Activated naive CD4-positive, alpha-beta T cell treated with anti-CD3 and anti-CD28 coated beads for 36 hours (primary cell): ENCODE results near the gene ALPP. TPM values are rescaled to one million over a fixed set of nuclear protein-coding genes. Genes with fewer than 3 reads are reported as not detected.
"Not testable (repeated sequence)": the region's sequence is repeated elsewhere in the genome, so short reads cannot be mapped to it uniquely, and the experiment has no call there.

Experiments used
- CTCF ChIA-PET: fragments of 350-600 bp; sonication (Branson Sonifier 250); formaldehyde crosslinking; loops from one replicate; lab custom pipeline; 2021; ENCODE audit warnings: antibody characterized with exemption; lab: Charles Lee
- DNase-seq: peaks from one replicate; pipeline ENCODE4 v3.0.0-alpha.2; 2020
- H3K27ac Mint-ChIP-seq: one replicate; pipeline ENCODE4 v1.8.0; 2021; ENCODE audit warnings: mild to moderate bottlenecking, mixed read lengths
- H3K27me3 Mint-ChIP-seq: one replicate; pipeline ENCODE4 v1.8.0; 2021; ENCODE audit warnings: low read depth, mixed read lengths
- H3K36me3 Mint-ChIP-seq: one replicate; pipeline ENCODE4 v1.8.0; 2021; ENCODE audit warnings: low read depth, mixed read lengths
- H3K4me1 Mint-ChIP-seq: one replicate; pipeline ENCODE4 v1.8.0; 2021; ENCODE audit warnings: low read depth, mixed read lengths
- H3K4me3 Mint-ChIP-seq: one replicate; pipeline ENCODE4 v1.8.0; 2021; ENCODE audit warnings: mild to moderate bottlenecking, moderate library complexity, mixed read lengths
- H3K9me3 Mint-ChIP-seq: one replicate; pipeline ENCODE4 v1.8.0; 2021; ENCODE audit warnings: mixed read lengths
- intact Hi-C: fragments of 100-400 bp; cut with micrococcal nuclease; formaldehyde crosslinking; loops from one replicate; pipeline ENCODE4 v1.15.1; 2023
- total RNA-seq, 2 experiments: library from RNA; stranded (reverse); gene quantifications; one replicate each; pipeline ENCODE4 v1.2.3, GENCODE V29; 2021

The ALPP gene
- total RNA-seq, 2 experiments from 2014 or later, result not detected

DNA sequence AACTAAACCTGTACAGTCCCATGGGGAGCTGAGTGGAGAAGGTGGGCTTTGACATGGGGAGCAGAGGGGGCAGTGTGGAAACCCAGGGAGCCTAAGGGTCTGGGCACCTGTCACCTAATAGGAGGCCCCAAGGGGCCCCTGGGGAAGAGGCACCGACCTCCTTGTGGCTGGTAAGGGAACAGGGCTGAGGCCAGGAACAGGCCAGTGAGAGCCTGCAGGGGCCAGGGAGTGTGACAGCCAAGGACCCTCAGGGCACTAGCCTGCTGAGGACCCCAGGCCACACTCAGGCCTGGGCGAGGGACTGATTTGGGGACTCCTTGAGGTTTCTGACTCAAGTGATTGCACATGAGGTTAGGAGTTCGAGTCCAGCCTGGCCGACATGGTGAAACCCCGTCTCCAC, 24.5 kb upstream of the ALPP start:
- intact Hi-C loops, result no loop called here
- Mint-ChIP-seq H3K4me1 (peaks cover 9% of the 10 kb centered on the region), H3K4me3 (no peak overlapping the region), H3K9me3 (peaks cover 2% of the 10 kb centered on the region), H3K27me3 (peaks cover 15% of the 10 kb centered on the region), H3K27ac (no peak overlapping the region), H3K36me3 (no peaks in the 10 kb centered on the region)
- peak; percentile 1 for DNase-seq
- CTCF ChIA-PET, result interaction anchor here (0.8 kb wide), 1 partner anchor 454 kb away, joined by 4 read pairs; no protein-coding TSS in a partner anchor

DNA sequence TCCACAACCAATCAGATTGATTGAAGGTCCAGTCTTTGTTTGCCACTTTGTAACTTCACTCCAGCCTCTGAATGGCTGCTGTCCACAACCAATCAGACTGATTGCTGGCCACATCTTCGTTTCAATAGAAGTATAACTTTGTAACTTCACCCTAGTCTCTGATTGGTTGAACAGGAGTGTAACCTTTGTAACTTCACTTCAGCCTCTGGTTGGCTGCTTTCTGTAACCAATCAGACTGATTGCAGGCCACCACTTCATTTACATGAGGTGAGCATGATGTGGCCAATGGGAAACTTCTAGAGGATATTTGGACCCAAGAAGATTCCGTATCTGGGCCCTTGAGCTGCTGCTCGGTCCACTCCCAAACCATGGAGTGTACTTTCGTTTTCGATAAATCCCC, 16.9 kb upstream of the ALPP start:
- no peak for DNase-seq
- H3K36me3 Mint-ChIP-seq, result no peaks in the 10 kb centered on the region
- H3K4me1 Mint-ChIP-seq, result peaks cover 24% of the 10 kb centered on the region
- H3K27ac Mint-ChIP-seq, result no peak overlapping the region
- H3K9me3 Mint-ChIP-seq, result peaks cover 2% of the 10 kb centered on the region
- no peaks in the 10 kb centered on the region for H3K27me3 Mint-ChIP-seq
- H3K4me3 Mint-ChIP-seq, result no peak overlapping the region
- CTCF ChIA-PET, result interaction anchor here (3.0 kb wide), 1 partner anchor 83 kb away, joined by 10 read pairs; no protein-coding TSS in a partner anchor
- intact Hi-C loops, result no loop called here

DNA sequence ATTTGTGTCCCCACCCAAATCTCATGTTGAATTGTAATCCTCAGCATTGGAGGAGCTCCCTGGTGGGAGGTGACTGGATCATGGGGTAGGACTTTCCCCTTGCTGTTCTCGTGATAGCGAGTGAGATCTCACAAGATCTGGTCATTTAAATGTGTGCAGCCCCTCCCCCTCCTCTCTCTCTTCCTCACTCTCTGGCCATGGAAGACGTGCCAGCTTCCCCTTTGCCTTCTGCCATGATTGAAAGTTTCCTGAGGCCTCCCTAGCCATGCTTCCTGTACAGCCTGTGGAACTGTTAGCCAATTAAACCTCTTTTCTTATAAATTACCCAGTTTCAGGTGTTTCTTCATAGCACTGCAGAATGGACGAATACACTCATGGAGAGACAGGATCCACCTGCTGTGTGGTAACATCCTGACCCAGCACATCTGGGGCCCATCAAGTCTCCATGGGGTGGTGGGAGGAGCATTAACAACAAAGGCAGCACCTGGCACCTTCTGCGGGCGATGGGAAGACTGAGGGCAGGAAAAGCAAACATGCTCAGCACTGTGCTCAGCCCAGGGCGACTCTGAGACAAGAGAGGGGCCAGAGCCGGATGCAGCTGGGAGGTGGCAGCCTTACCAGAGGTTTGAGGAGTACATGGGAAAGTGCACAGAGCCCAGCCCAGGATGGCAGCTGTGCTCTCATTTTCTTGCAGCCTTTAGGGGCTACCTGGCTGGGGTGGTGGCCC, 16.2 kb upstream of the ALPP start:
- CTCF ChIA-PET, result interaction anchor here (1.1 to 3.0 kb wide), 3 partner anchors 10 to 462 kb away, joined by 3 to 10 read pairs (median 5); no protein-coding TSS in a partner anchor
- no peak for DNase-seq
- intact Hi-C loops, result no loop called here
- no peaks in the 10 kb centered on the region for H3K9me3 Mint-ChIP-seq
- no peaks in the 10 kb centered on the region for H3K27me3 Mint-ChIP-seq
- H3K36me3 Mint-ChIP-seq, result no peaks in the 10 kb centered on the region
- peaks cover 24% of the 10 kb centered on the region for H3K4me1 Mint-ChIP-seq
- no peak overlapping the region for H3K27ac Mint-ChIP-seq
- no peak overlapping the region for H3K4me3 Mint-ChIP-seq

DNA sequence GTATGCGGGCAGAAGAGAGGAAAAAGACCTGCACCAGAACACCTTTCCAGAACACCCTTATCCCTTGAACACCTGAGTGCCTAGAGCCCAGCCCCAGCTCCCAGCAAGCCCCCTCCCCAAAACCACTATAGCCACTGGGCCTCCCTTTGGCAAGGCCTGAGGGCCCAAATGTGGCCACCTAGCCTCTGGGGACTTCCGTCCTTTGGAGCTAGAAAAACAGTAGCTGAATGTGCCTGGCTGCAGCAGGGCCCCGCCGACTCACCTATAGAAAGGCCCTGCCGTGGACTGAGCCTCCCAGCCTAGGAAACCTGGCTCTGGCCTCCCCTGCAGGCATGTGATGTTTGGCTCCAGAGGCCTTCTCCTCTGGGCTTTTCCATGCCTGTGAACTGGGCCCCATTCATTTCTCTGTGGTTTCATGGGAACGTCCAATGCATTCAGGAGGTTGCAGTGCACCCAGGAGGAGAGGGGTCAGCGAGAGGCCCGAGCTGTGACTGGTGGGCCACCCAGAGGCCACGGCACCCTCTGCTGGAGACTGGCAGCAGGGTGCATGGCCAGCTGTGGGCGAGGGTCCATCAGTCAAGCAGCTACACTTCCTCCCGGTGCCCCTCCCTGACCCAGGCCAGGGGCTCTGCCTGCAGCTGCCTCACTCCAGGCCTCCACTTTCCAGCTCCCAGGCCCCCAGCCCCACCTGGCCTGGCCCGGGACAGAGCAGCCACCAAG, 15.3 kb upstream of the ALPP start:
- CTCF ChIA-PET, result interaction anchor here (0.5 to 3.0 kb wide), 6 partner anchors 10 to 462 kb away, joined by 3 to 10 read pairs (median 3); no protein-coding TSS in a partner anchor

DNA sequence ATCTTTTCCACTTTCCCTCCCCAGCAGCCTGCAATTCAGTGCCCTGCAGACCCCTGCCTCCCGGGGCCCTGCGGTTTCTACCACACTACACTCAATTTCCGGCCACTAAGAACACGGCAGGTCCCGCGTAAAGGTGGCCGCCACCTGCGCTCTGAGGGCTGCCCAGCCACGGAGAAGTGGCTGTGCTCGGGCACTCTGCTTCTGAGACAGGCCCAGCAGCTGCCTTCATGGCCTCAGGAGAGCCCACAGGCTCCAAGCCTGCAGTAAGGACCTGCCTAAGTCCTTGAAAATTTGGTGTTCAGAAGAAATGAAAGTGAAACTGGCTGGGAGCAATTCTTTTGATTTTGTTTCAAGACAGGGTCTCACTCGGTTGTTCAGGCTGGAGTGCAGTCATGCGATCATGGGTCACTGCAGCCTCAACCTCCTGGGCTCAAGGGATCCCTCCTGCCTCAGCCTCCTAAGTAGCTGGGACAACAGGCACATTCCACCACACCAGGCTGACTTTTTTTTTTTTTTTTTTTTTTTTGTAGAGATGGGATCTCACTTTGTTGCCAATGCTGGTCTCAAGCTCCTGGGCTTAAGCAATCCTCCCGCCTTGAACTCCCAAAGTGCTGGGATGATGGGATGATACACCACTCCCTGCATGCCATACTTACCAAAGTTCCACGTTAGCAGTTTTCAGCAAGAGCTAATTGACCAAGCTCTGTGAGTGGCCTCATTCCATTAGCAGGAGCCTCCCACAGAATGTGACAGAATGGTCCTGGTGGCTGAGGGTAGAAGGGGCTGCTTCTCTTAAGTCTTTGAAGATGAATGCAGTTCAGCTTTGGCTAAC, 14.6 kb upstream of the ALPP start:
- intact Hi-C loops, result no loop called here
- CTCF ChIA-PET, result interaction anchor here (0.6 to 3.0 kb wide), 7 partner anchors 9 to 463 kb away, joined by 3 to 10 read pairs (median 3); no protein-coding TSS in a partner anchor
- no peaks in the 10 kb centered on the region for H3K9me3 Mint-ChIP-seq
- peaks cover 24% of the 10 kb centered on the region for H3K4me1 Mint-ChIP-seq
- H3K4me3 Mint-ChIP-seq, result peak overlapping the region; percentile 63
- H3K27ac Mint-ChIP-seq, result peak overlapping the region; percentile 53
- no peaks in the 10 kb centered on the region for H3K27me3 Mint-ChIP-seq
- H3K36me3 Mint-ChIP-seq, result no peaks in the 10 kb centered on the region
- DNase-seq, result peak; percentile 47

More for the DNA sequence above, 15.3 kb upstream of the ALPP start:
- H3K27me3 Mint-ChIP-seq, intact Hi-C loops, H3K9me3 Mint-ChIP-seq, DNase-seq, H3K36me3 Mint-ChIP-seq: not testable (repeated sequence)
- Mint-ChIP-seq H3K4me1 (peaks cover 24% of the 10 kb centered on the region), H3K27ac (peak overlapping the region; percentile 53), H3K4me3 (peak overlapping the region; percentile 63)

DNA sequence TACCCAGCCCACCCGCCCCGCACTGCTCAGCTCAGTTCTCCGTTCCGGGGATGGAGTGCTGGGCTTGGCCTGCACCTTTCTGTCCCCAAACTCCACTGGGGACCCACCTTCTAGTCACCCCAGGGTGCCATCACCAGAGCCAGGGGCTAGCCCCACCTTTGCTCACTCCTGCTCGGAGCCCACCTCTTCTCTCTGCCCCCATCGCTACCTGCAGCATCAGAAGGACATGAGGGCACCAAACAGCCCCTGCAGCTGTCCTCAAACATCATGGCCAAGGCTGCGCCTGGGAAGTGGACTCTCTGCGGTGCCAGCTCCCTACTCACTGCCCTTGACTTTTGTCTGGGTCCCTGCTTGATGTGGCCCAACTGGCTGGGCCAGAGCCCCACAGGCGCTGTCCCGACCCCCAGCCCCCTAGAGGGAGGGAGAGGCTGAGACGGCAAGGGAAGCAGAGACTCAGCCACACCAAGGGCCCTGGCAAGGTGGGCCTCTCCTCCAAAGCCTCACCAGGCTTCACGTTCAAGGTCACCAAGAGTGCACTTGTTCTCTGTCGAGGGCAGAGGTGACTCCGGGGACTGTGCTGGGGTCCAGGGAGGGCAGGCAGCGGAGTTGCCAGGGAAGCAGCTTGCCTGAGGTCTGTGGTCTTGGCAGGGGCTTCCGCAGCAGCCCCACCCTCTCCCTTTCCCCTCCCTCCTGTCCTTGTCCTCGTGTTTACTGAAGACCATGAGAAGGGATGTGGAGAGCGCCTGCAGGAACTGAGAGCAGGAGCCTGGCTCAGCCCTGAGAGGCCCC, 13.6 kb upstream of the ALPP start:
- intact Hi-C loops, H3K9me3 Mint-ChIP-seq, H3K27me3 Mint-ChIP-seq, H3K27ac Mint-ChIP-seq, H3K36me3 Mint-ChIP-seq, H3K4me3 Mint-ChIP-seq: not testable (repeated sequence)
- DNase-seq, result peak; percentile 4
- H3K4me1 Mint-ChIP-seq, result peaks cover 24% of the 10 kb centered on the region
- CTCF ChIA-PET, result interaction anchor here (0.6 to 3.0 kb wide), 4 partner anchors 30 to 464 kb away, joined by 3 to 10 read pairs (median 3); no protein-coding TSS in a partner anchor

DNA sequence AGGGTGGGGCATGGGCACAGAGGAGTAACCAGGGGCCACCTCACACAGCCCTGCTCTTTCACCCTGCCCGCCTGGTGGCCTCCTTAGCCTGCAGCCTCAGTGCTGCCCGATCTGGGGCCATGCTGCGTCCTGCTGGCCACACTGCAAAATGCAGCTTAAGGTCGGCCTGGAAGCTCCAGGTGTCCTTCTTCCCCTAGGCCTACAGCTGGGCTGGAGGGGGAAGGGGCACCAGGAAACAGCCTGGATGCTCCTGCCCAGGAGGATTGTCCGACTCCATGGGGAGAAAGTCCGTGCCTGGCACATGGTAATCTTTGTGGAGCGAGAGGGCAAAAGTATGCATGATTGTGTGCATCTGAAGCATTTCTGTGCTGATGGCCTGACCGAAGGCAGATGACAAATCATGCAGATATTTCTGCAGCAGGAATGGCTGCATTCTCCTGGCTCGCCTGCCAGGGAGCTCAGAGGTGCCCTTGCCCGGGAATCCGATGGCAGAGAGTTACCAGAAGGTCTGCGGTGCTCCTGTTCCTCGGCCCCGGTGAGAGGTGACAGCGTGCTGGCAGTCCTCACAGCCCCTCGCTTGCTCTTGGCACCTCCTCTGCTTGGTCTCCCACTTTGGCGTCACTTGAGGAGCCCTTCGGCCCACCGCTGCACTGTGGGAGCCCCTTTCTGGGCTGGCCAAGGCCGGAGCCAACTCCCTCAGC, 12.8 kb upstream of the ALPP start:
- H3K27ac Mint-ChIP-seq, result no peak overlapping the region
- intact Hi-C loops, result no loop called here
- CTCF ChIA-PET, result interaction anchor here (1.4 kb wide), 1 partner anchor 25 kb away, joined by 4 read pairs; no protein-coding TSS in a partner anchor
- H3K9me3 Mint-ChIP-seq, result no peaks in the 10 kb centered on the region
- no peaks in the 10 kb centered on the region for H3K36me3 Mint-ChIP-seq
- peak; percentile 23 for DNase-seq
- no peak overlapping the region for H3K4me3 Mint-ChIP-seq
- H3K4me1 Mint-ChIP-seq, result peaks cover 24% of the 10 kb centered on the region
- H3K27me3 Mint-ChIP-seq, result no peaks in the 10 kb centered on the region

DNA sequence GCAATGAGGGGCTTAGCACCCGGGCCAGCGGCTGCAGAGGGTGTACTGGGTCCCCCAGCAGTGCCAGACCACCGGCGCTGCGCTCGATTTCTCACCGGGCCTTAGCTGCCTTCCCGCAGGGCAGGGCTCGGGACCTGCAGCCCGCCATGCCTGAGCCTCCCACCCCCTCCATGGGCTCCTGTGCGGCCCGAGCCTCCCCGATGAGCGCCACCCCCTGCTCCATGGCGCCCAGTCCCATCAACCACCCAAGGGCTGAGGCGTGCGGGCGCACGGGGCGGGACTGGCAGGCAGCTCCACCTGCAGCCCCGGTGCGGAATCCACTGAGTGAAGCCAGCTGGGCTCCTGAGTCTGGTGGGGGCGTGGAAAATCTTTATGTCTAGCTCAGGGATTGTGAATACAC, 12.1 kb upstream of the ALPP start:
- H3K27me3 Mint-ChIP-seq, H3K27ac Mint-ChIP-seq, H3K9me3 Mint-ChIP-seq, intact Hi-C loops, H3K4me3 Mint-ChIP-seq, H3K36me3 Mint-ChIP-seq: not testable (repeated sequence)
- peak; percentile 0 for DNase-seq
- CTCF ChIA-PET, result interaction anchor here (1.4 kb wide), 1 partner anchor 25 kb away, joined by 4 read pairs; no protein-coding TSS in a partner anchor
- peaks cover 24% of the 10 kb centered on the region for H3K4me1 Mint-ChIP-seq

DNA sequence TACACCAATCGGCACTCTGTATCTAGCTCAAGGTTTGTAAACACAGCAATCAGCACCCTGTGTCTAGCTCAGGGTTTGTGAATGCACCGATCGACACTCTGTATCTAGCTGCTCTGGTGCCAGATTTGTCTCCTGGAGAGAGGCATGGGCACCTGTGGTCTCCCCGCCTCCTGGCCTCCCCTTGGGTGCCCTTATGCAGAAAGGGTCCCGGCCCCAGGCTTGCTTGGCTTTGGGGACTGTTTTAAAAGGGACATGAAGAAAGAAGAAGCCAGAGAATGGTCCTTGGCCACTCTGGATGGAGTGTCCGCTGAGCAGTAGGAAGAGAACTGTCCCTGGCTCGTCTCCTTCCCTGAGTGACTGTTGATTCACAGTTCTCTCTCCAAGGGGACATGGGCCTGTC, 11.5 kb upstream of the ALPP start:
- H3K36me3 Mint-ChIP-seq, result no peaks in the 10 kb centered on the region
- CTCF ChIA-PET, result interaction anchor here (1.4 kb wide), 1 partner anchor 26 kb away, joined by 4 read pairs; no protein-coding TSS in a partner anchor
- H3K4me1 Mint-ChIP-seq, result peaks cover 24% of the 10 kb centered on the region

DNA sequence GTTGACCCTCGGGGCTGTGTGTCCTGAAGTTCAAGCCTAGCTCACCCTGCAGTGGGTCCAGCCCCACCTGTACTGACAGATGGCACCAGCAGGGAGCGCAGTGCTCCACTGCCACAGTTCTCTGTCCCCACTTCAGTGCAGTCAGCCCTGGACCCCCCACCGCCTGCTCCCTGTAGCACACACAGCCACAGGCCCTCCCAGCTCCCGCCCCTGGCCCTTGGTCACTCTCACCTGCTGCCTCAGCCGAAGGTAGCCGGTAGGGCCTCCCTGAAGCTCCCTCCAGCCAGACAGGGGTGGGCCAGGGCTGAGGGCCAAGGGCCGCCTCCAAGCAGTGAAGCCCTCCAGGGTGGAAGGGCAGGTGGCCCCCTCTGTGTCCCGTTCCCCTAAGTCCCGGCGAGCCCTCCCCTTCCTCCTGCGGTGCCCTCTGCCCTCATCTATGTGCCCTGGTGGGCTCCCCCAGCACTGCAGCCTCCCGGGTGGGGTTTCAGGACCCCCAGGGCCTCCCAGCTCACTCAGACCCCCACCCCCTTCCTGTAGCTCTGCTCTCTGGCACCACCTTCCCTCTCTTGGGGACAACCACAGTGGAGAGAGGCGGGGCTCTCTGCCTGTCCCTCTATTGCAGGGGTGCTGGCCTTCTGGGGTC, 10.8 kb upstream of the ALPP start:
- Mint-ChIP-seq H3K9me3 (no peaks in the 10 kb centered on the region), H3K27me3 (no peaks in the 10 kb centered on the region), H3K36me3 (no peaks in the 10 kb centered on the region), H3K4me3 (no peak overlapping the region), H3K27ac (no peak overlapping the region), H3K4me1 (peaks cover 17% of the 10 kb centered on the region)
- CTCF ChIA-PET, result interaction anchor here (1.4 kb wide), 1 partner anchor 27 kb away, joined by 4 read pairs; no protein-coding TSS in a partner anchor
- intact Hi-C loops, result no loop called here
- DNase-seq, result no peak

More for the DNA sequence above, 11.5 kb upstream of the ALPP start:
- no peak for DNase-seq
- H3K27me3 Mint-ChIP-seq, result no peaks in the 10 kb centered on the region
- H3K4me3 Mint-ChIP-seq, result no peak overlapping the region
- no peak overlapping the region for H3K27ac Mint-ChIP-seq
- no peaks in the 10 kb centered on the region for H3K9me3 Mint-ChIP-seq
- intact Hi-C loops, result no loop called here
